H9 (cell line): ENCODE results near the gene PARP1. TPM values are rescaled to one million over a fixed set of nuclear protein-coding genes. Genes with fewer than 3 reads are reported as not detected.

ENCODE experiments used
- DNase-seq: peaks from one replicate; pipeline ENCODE4 v3.0.0-alpha.2; 2017
- H2AFZ ChIP-seq: one replicate; pipeline ENCODE4 v1.6.1; 2013; ENCODE audit warnings: mild to moderate bottlenecking, low read length, control low read depth, moderate library complexity
- H2AK5ac ChIP-seq: 2 replicates; pipeline ENCODE4 v1.6.1; 2013; ENCODE audit warnings: low read length, control low read depth, mixed read lengths; ENCODE audit not compliant: insufficient read length
- H2BK120ac ChIP-seq: one replicate; pipeline ENCODE4 v1.6.1; 2013; ENCODE audit warnings: low read depth, mild to moderate bottlenecking, low read length, control low read depth, inconsistent platforms; ENCODE audit not compliant: poor library complexity, severe bottlenecking
- H2BK12ac ChIP-seq: 2 replicates; pipeline ENCODE4 v1.6.1; 2013; ENCODE audit warnings: low read length, control low read depth, mixed read lengths, low read depth; ENCODE audit not compliant: insufficient read length
- H2BK15ac ChIP-seq: 2 replicates; pipeline ENCODE4 v1.6.1; 2013; ENCODE audit warnings: low read depth, low read length, control low read depth
- H2BK20ac ChIP-seq: one replicate; pipeline ENCODE4 v1.6.1; 2013; ENCODE audit warnings: low read depth, mild to moderate bottlenecking, low read length, control low read depth, inconsistent platforms; ENCODE audit not compliant: poor library complexity, severe bottlenecking
- H2BK5ac ChIP-seq: 2 replicates; pipeline ENCODE4 v1.6.1; 2013; ENCODE audit warnings: low read length, control low read depth, mixed read lengths; ENCODE audit not compliant: insufficient read length
- H3K14ac ChIP-seq: 2 replicates; pipeline ENCODE4 v1.6.1; 2013; ENCODE audit warnings: low read length, control low read depth; ENCODE audit not compliant: insufficient read depth
- H3K18ac ChIP-seq: 2 replicates; pipeline ENCODE4 v1.6.1; 2013; ENCODE audit warnings: low read depth, mild to moderate bottlenecking, mixed read lengths, low read length, control low read depth; ENCODE audit not compliant: insufficient read length
- H3K23ac ChIP-seq: 2 replicates; pipeline ENCODE4 v1.6.1; 2013; ENCODE audit warnings: low read length, control low read depth, mixed read lengths, low read depth; ENCODE audit not compliant: insufficient read length
- H3K23me2 ChIP-seq: 2 replicates; pipeline ENCODE4 v1.6.1; 2013; ENCODE audit warnings: low read depth, mild to moderate bottlenecking, mixed read lengths, low read length, control low read depth; ENCODE audit not compliant: insufficient read length, poor library complexity, severe bottlenecking
- H3K27ac ChIP-seq: 2 replicates; pipeline ENCODE4 v1.5.1; 2013; ENCODE audit warnings: low read length, control low read depth, mixed read lengths, low read depth; ENCODE audit not compliant: insufficient read length
- H3K27me3 ChIP-seq: 2 replicates; pipeline ENCODE4 v1.6.1; 2013; ENCODE audit warnings: low read length, control low read depth, inconsistent platforms; ENCODE audit not compliant: insufficient read depth
- H3K4ac ChIP-seq: 2 replicates; pipeline ENCODE4 v1.6.1; 2013; ENCODE audit warnings: low read depth, mild to moderate bottlenecking, control low read depth, inconsistent platforms, low read length, moderate library complexity
- H3K4me1 ChIP-seq: 2 replicates; pipeline ENCODE4 v1.6.1; 2013; ENCODE audit warnings: low read length, control low read depth, inconsistent platforms; ENCODE audit not compliant: insufficient read depth
- H3K4me2 ChIP-seq: 2 replicates; pipeline ENCODE4 v1.6.1; 2013; ENCODE audit warnings: low read length, control low read depth, mixed read lengths; ENCODE audit not compliant: insufficient read length, insufficient read depth
- H3K56ac ChIP-seq: 2 replicates; pipeline ENCODE4 v1.6.1; 2013; ENCODE audit warnings: low read depth, mild to moderate bottlenecking, mixed read lengths, low read length, control low read depth; ENCODE audit not compliant: insufficient read length
- H3K79me1 ChIP-seq: 2 replicates; pipeline ENCODE4 v1.6.1; 2013; ENCODE audit warnings: low read depth, mild to moderate bottlenecking, moderate library complexity, low read length, control low read depth, inconsistent platforms; ENCODE audit not compliant: insufficient read depth, poor library complexity, severe bottlenecking
- H3K79me2 ChIP-seq: 2 replicates; pipeline ENCODE4 v1.6.1; 2013; ENCODE audit warnings: low read length, control low read depth, inconsistent platforms; ENCODE audit not compliant: insufficient read depth
- H3K9ac ChIP-seq: 2 replicates; pipeline ENCODE4 v1.6.1; 2013; ENCODE audit warnings: low read length, control low read depth, mixed read lengths; ENCODE audit not compliant: insufficient read length; ENCODE audit errors: extremely low read depth
- H3K9me3 ChIP-seq: one replicate; pipeline ENCODE4 v1.6.1; 2013; ENCODE audit warnings: low read depth, low read length, inconsistent platforms; ENCODE audit not compliant: control insufficient read depth
- H3T11ph ChIP-seq: one replicate; pipeline ENCODE4 v1.6.1; 2013; ENCODE audit warnings: mild to moderate bottlenecking, low read length, control low read depth, inconsistent platforms
- H4K20me1 ChIP-seq: one replicate; pipeline ENCODE4 v1.6.1; 2013; ENCODE audit not compliant: control insufficient read depth, insufficient read length, insufficient read depth
- H4K5ac ChIP-seq: 2 replicates; pipeline ENCODE4 v1.6.1; 2013; ENCODE audit warnings: low read depth, mild to moderate bottlenecking, mixed read lengths, low read length, control low read depth; ENCODE audit not compliant: insufficient read length
- H4K8ac ChIP-seq: replicated peaks from 2 replicates; pipeline ENCODE4 v1.6.1; 2013; ENCODE audit warnings: low read length, control low read depth, mixed read lengths, low read depth; ENCODE audit not compliant: insufficient read length
- H4K91ac ChIP-seq: 2 replicates; pipeline ENCODE4 v1.6.1; 2013; ENCODE audit warnings: low read depth, mild to moderate bottlenecking, moderate library complexity, mixed read lengths, low read length, control low read depth; ENCODE audit not compliant: insufficient read length
- H3K27ac Mint-ChIP-seq, 3 experiments: 2 replicates in 2 of 3; 3 replicates in 1 of 3; pipeline ENCODE4 v1.8.0; 2020 to 2021; ENCODE audit warnings: mixed read lengths in 3 of 3, mild to moderate bottlenecking in 1 of 3, moderate library complexity in 1 of 3
- H3K27me3 Mint-ChIP-seq: 2 replicates; pipeline ENCODE4 v1.8.0; 2021; ENCODE audit warnings: low read depth, mild to moderate bottlenecking, moderate library complexity, mixed read lengths
- H3K36me3 Mint-ChIP-seq, 3 experiments: 2 replicates in 2 of 3; 3 replicates in 1 of 3; pipeline ENCODE4 v1.8.0; 2020 to 2021; ENCODE audit warnings: low read depth in 3 of 3, mixed read lengths in 3 of 3; ENCODE audit not compliant: insufficient read depth in 1 of 3
- H3K4me1 Mint-ChIP-seq, 2 experiments: 2 replicates each; pipeline ENCODE4 v1.8.0; 2020; ENCODE audit warnings: mixed read lengths in 2 of 2
- H3K4me3 Mint-ChIP-seq, 2 experiments: 2 replicates in 1 of 2; 3 replicates in 1 of 2; pipeline ENCODE4 v1.8.0; 2020 to 2021; ENCODE audit warnings: mild to moderate bottlenecking in 2 of 2, mixed read lengths in 2 of 2, moderate library complexity in 1 of 2
- H3K9me3 Mint-ChIP-seq, 2 experiments: 2 replicates in 1 of 2; 3 replicates in 1 of 2; pipeline ENCODE4 v1.8.0; 2020; ENCODE audit warnings: mild to moderate bottlenecking in 2 of 2, mixed read lengths in 2 of 2, moderate library complexity in 1 of 2
- CTCF ChIP-seq: fragments of 200-600 bp; sonication (generic); conservative IDR thresholded peaks from 3 replicates; pipeline ENCODE4 v1.8.0; 2021; ENCODE audit warnings: antibody characterized with exemption, mild to moderate bottlenecking
- WGBS: extraction: QIAGEN DNeasy Blood & Tissue Kit; methylation state at CpG from one replicate; pipeline ENCODE4 v1.1.7; 2013; ENCODE audit warnings: missing lambda C conversion rate, low lambda C conversion rate, mixed read lengths; ENCODE audit not compliant: insufficient read length; ENCODE audit errors: extremely low coverage; 5-methylcytosine and 5-hydroxymethylcytosine counted together
- total RNA-seq: library from RNA; stranded (reverse); gene quantifications from 2 replicates; pipeline ENCODE4 v1.2.1, GENCODE V29; 2021

The PARP1 gene
- total RNA-seq, 1 experiment from 2014 or later = 337 TPM

GRCh38 chr1:226429858-226430715, 22.2 kb upstream of the PARP1 start:
- Histone ChIP-seq H2BK120ac (no peak overlapping the region), H3K4me2 (no peak overlapping the region), H3K23ac (no peak overlapping the region), H3K9me3 (no peaks in the 10 kb centered on the region), H3K4ac (no peak overlapping the region), H3K27me3 (no peaks in the 10 kb centered on the region), H3K4me1 (no peaks in the 10 kb centered on the region; the same call in 1 of the 2 replicates), H2AK5ac (no peak overlapping the region), H3K14ac (no peak overlapping the region), H3K18ac (no peak overlapping the region), H2BK12ac (no peak overlapping the region), H2AFZ (no peak overlapping the region), H4K5ac (no peak overlapping the region), H3T11ph (no peak overlapping the region), H4K91ac (no peak overlapping the region), H3K79me1 (no peaks in the 10 kb centered on the region), H2BK15ac (no peak overlapping the region), H3K23me2 (no peaks in the 10 kb centered on the region), H3K79me2 (no peaks in the 10 kb centered on the region; the same call in 1 of the 2 replicates), H3K27ac (no peak overlapping the region), H4K20me1 (no peaks in the 10 kb centered on the region), H3K9ac (no peak overlapping the region), H2BK5ac (no peak overlapping the region), H4K8ac (no peak overlapping the region), H3K56ac (no peak overlapping the region), H2BK20ac (no peak overlapping the region)
- no CpG with 5 or more reads among the region's 14 CpGs for WGBS
- Mint-ChIP-seq H3K27me3 (peaks cover 2% of the 10 kb centered on the region), H3K36me3 (no peaks in the 10 kb centered on the region), H3K9me3 (no peaks in the 10 kb centered on the region), H3K27ac (no peak overlapping the region), H3K4me1 (peaks cover 12 to 18% of the 10 kb centered on the region in 2 experiments), H3K4me3 (no peak overlapping the region)
- no peak for DNase-seq
- TF ChIP-seq CTCF = no peak
